ENCODE measurements around the gene SLC38A8.

GRCh38 chr16:83960521-83961249 is 81.9 kb downstream of the SLC38A8 start:
- TF ChIP-seq CTCF (IDR thresholded peaks at IDR 0.05) (no peak), POLR2A (IDR thresholded peaks at IDR 0.05) (no peak)
